C4-2B (cell line): ENCODE measurements around the gene ERBB4.

Source experiments
- ZFX ChIP-seq: fragments of 450-650 bp; IDR thresholded peaks from 2 replicates; pipeline ENCODE4 v1.6.1; 2017
- TF ChIP-seq, protein P1 (sequence below): fragments of 450-650 bp; conservative IDR thresholded peaks from 2 replicates; pipeline ENCODE4 v1.5.1; 2017; ENCODE audit warnings: mild to moderate bottlenecking

DNA sequence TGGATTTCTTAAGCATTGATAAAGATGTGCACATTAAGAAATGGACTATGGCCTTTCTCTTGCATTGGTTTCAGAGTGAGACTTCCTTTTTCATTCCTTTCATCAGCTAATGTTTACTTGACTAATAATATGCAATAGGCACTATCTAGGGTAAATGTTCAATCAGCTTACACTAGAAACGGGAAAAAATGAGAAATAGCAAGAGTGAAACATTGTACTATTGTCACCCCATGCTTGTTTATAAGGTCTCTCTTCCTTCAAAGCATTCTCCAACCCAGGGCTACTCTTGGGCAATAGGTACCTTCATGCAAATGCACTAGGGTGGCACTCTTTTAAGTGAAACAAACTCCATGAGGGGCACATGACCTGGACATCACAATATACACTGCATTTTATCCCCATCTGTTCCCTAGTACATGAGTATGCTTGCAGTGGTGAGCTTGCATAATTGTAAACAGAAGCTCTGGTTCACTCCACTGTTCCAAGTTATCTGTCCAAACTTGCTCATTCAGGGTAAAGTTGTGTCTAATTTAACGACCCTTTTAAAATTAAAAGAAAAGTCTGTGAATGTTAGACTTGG lies 402.3 kb downstream of the ERBB4 start:
- TF ChIP-seq ZFX = no peak
- TF ChIP-seq, protein P1, sequence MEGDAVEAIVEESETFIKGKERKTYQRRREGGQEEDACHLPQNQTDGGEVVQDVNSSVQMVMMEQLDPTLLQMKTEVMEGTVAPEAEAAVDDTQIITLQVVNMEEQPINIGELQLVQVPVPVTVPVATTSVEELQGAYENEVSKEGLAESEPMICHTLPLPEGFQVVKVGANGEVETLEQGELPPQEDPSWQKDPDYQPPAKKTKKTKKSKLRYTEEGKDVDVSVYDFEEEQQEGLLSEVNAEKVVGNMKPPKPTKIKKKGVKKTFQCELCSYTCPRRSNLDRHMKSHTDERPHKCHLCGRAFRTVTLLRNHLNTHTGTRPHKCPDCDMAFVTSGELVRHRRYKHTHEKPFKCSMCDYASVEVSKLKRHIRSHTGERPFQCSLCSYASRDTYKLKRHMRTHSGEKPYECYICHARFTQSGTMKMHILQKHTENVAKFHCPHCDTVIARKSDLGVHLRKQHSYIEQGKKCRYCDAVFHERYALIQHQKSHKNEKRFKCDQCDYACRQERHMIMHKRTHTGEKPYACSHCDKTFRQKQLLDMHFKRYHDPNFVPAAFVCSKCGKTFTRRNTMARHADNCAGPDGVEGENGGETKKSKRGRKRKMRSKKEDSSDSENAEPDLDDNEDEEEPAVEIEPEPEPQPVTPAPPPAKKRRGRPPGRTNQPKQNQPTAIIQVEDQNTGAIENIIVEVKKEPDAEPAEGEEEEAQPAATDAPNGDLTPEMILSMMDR = no peak
